Testis (tissue), 2 donors: ENCODE results near the gene ZNF319.

Experiments used
- POLR2A ChIP-seq: fragments of 450-650 bp; IDR thresholded peaks from one replicate; pipeline ENCODE4 v1.6.1; 2017; ENCODE audit warnings: antibody characterized with exemption, mild to moderate bottlenecking, moderate library complexity
- TF ChIP-seq, protein P1 (sequence below), 3 experiments: fragments of 450-650 bp in 2 of 3; fragments of 200-600 bp in 1 of 3; sonication (generic) in 1 of 3; IDR thresholded peaks; one replicate each; pipeline ENCODE4 v1.5.1; 2016 to 2019; ENCODE audit warnings: antibody characterized with exemption in 3 of 3, mild to moderate bottlenecking in 2 of 3, moderate library complexity in 1 of 3

GRCh38 chr16:57988929-57989328 is 11.5 kb downstream of the ZNF319 start:
- TF ChIP-seq, protein P1, sequence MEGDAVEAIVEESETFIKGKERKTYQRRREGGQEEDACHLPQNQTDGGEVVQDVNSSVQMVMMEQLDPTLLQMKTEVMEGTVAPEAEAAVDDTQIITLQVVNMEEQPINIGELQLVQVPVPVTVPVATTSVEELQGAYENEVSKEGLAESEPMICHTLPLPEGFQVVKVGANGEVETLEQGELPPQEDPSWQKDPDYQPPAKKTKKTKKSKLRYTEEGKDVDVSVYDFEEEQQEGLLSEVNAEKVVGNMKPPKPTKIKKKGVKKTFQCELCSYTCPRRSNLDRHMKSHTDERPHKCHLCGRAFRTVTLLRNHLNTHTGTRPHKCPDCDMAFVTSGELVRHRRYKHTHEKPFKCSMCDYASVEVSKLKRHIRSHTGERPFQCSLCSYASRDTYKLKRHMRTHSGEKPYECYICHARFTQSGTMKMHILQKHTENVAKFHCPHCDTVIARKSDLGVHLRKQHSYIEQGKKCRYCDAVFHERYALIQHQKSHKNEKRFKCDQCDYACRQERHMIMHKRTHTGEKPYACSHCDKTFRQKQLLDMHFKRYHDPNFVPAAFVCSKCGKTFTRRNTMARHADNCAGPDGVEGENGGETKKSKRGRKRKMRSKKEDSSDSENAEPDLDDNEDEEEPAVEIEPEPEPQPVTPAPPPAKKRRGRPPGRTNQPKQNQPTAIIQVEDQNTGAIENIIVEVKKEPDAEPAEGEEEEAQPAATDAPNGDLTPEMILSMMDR (IDR thresholded peaks at IDR 0.05): no peak
- TF ChIP-seq POLR2A: no peak
